OCI-LY7 (cell line): Measurements from ENCODE around the gene MPI. TPM values are rescaled to one million over a fixed set of nuclear protein-coding genes. Genes with fewer than 3 reads are reported as not detected.

Source experiments
- BruUV-seq: library from RNA; stranded (reverse); fragments of 400-500 nt; replicated peaks from 2 replicates; lab custom pipeline; 2021; lab: Mats Ljungman, UMichigan
- CTCF ChIA-PET: fragments of 300-600 bp; sonication (Branson Sonifier 250); formaldehyde crosslinking; loops from one replicate; lab custom pipeline; 2022; ENCODE audit warnings: antibody characterized with exemption; ENCODE audit not compliant: unreplicated experiment; lab: Charles Lee
- POLR2A ChIA-PET: fragments of 300-600 bp; sonication (Branson Sonifier 250); formaldehyde crosslinking; loops from one replicate; lab custom pipeline; 2022; ENCODE audit warnings: antibody characterized with exemption; lab: Charles Lee
- DNase-seq: peaks from one replicate; pipeline ENCODE4 v3.0.0-alpha.2; 2015; ENCODE audit warnings: low spot score
- H2AFZ ChIP-seq: fragments of 200-600 bp; sonication (generic), shearing (Covaris generic); 2 replicates; pipeline ENCODE4 v1.6.1; 2014; ENCODE audit warnings: mild to moderate bottlenecking, antibody characterized with exemption, low read length, moderate library complexity
- H3K27ac ChIP-seq: fragments of 200-600 bp; sonication (generic); 2 replicates; pipeline ENCODE4 v1.5.1; 2014; ENCODE audit warnings: mixed run types, low read depth, mild to moderate bottlenecking, moderate library complexity, low read length, inconsistent platforms; ENCODE audit not compliant: poor library complexity, severe bottlenecking
- H3K36me3 ChIP-seq: fragments of 200-600 bp; sonication (generic); 2 replicates; pipeline ENCODE4 v1.6.1; 2014; ENCODE audit warnings: mild to moderate bottlenecking, antibody characterized with exemption, low read length, moderate library complexity, mixed read lengths; ENCODE audit not compliant: insufficient read depth
- H3K4me1 ChIP-seq: fragments of 200-600 bp; sonication (generic); 2 replicates; pipeline ENCODE4 v1.5.1; 2014; ENCODE audit warnings: mild to moderate bottlenecking, low read length; ENCODE audit not compliant: insufficient read depth, poor library complexity, severe bottlenecking
- H3K4me2 ChIP-seq: fragments of 200-600 bp; sonication (generic); 2 replicates; pipeline ENCODE4 v1.6.1; 2014; ENCODE audit warnings: mild to moderate bottlenecking, low read length
- H3K4me3 ChIP-seq: fragments of 200-600 bp; sonication (generic); 2 replicates; pipeline ENCODE4 v1.5.1; 2014; ENCODE audit warnings: mild to moderate bottlenecking, low read depth, low read length; ENCODE audit not compliant: poor library complexity, severe bottlenecking
- H3K79me2 ChIP-seq: fragments of 200-600 bp; sonication (generic); 2 replicates; pipeline ENCODE4 v1.6.1; 2016; ENCODE audit warnings: low read depth, mild to moderate bottlenecking, low read length, moderate library complexity, mixed read lengths; ENCODE audit not compliant: insufficient read depth
- H3K9me2 ChIP-seq: fragments of 200-600 bp; sonication (generic); 2 replicates; pipeline ENCODE4 v1.6.1; 2016; ENCODE audit warnings: mild to moderate bottlenecking, low read length, mixed read lengths; ENCODE audit not compliant: insufficient read depth
- H3K9me3 ChIP-seq: fragments of 200-600 bp; sonication (generic); 2 replicates; pipeline ENCODE4 v1.6.1; 2014; ENCODE audit warnings: mild to moderate bottlenecking, mixed run types, low read length, mixed read lengths
- H4K20me1 ChIP-seq: fragments of 200-600 bp; sonication (generic); 2 replicates; pipeline ENCODE4 v1.6.1; 2014; ENCODE audit warnings: mild to moderate bottlenecking, antibody characterized with exemption, low read length, moderate library complexity, mixed read lengths; ENCODE audit not compliant: insufficient read depth
- CTCF ChIP-seq: fragments of 200-600 bp; sonication (generic); conservative IDR thresholded peaks from 2 replicates; pipeline ENCODE4 v1.5.1; 2014; ENCODE audit warnings: mild to moderate bottlenecking, antibody characterized with exemption, low read length, moderate library complexity, mixed read lengths
- EZH2phosphoT487 ChIP-seq: fragments of 200-600 bp; sonication (generic); IDR thresholded peaks from 2 replicates; pipeline ENCODE4 v1.6.1; 2018; ENCODE audit warnings: low read depth, borderline replicate concordance, mild to moderate bottlenecking, mixed run types, antibody characterized with exemption, low read length, moderate library complexity, mixed read lengths
- intact Hi-C: fragments of 100-400 bp; cut with micrococcal nuclease; formaldehyde crosslinking; loops from one replicate; pipeline ENCODE4 v1.10.0; 2022; ENCODE audit not compliant: unreplicated experiment
- total RNA-seq, 2 experiments: library from RNA; depleted of rRNA in 1 of 2; stranded (reverse); fragments of >200 nt in 1 of 2; shearing (Covaris generic) in 1 of 2; gene quantifications; 2 replicates each; pipeline ENCODE4 v1.2.3, GENCODE V29; 2014 to 2022

MPI gene
- total RNA-seq, 2 experiments from 2014 or later, result 58.9 to 67.2 TPM

DNA sequence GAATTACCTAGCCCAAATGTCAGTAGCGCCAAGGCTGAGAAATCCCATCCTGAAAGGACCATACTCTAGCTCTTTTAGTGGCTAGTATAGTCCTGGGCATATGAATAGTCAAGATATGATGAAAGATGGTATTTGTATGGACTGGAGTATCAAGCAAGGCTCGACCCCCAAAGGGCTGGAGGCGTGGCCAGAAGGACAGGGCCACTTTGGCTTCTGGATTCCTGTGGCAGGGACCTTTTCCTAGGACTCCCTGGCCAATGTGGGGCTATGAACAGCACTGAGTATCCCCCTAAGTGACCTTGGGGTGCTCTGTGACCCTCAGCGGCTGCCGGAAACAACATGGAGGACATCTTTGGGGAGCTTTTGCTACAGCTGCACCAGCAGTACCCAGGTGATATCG is 6.0 kb downstream of the MPI start:
- Histone ChIP-seq H3K27ac (no peak overlapping the region), H3K4me1 (peaks cover 14% of the 10 kb centered on the region), H3K4me3 (no peak overlapping the region), H4K20me1 (no peaks in the 10 kb centered on the region), H3K9me3 (no peaks in the 10 kb centered on the region), H3K4me2 (no peak overlapping the region), H3K9me2 (no peaks in the 10 kb centered on the region), H3K79me2 (no peaks in the 10 kb centered on the region), H2AFZ (no peak overlapping the region), H3K36me3 (peaks cover 77% of the 10 kb centered on the region)
- ChIA-PET POLR2A (interaction anchor here (1.2 to 1.5 kb wide), 2 partner anchors 10 to 11 kb away, joined by 3 to 5 read pairs; partner anchors contain the start of gene FAM219B), CTCF (no interaction called here)
- no peak for DNase-seq
- TF ChIP-seq EZH2phosphoT487, result no peak
- no peak for TF ChIP-seq CTCF
- intact Hi-C loops, result no loop called here
- BruUV-seq, result no TSS peak

GRCh38 chr15:74896316-74896715 is 6.5 kb downstream of the MPI start:
- CTCF ChIA-PET, result interaction anchor here (0.5 kb wide), 1 partner anchor 51 kb away, joined by 3 read pairs; no protein-coding TSS in a partner anchor
- Histone ChIP-seq H4K20me1 (no peaks in the 10 kb centered on the region), H3K4me1 (peaks cover 13% of the 10 kb centered on the region), H2AFZ (no peak overlapping the region), H3K79me2 (no peaks in the 10 kb centered on the region), H3K9me3 (no peaks in the 10 kb centered on the region), H3K9me2 (no peaks in the 10 kb centered on the region), H3K36me3 (peaks cover 80% of the 10 kb centered on the region), H3K4me3 (no peak overlapping the region), H3K27ac (no peak overlapping the region), H3K4me2 (no peak overlapping the region)
- no peak for TF ChIP-seq CTCF
- no peak for TF ChIP-seq EZH2phosphoT487
- no peak for DNase-seq
- intact Hi-C loops, result no loop called here
- no TSS peak for BruUV-seq
- POLR2A ChIA-PET, result interaction anchor here (1.2 to 1.5 kb wide), 2 partner anchors 9 to 10 kb away, joined by 3 to 5 read pairs; partner anchors contain the start of gene FAM219B

- Histone ChIP-seq H3K4me3 (no peak overlapping the region), H3K4me1 (peaks cover 22% of the 10 kb centered on the region), H4K20me1 (no peaks in the 10 kb centered on the region), H3K27ac (no peak overlapping the region), H3K36me3 (peaks cover 79% of the 10 kb centered on the region), H3K79me2 (no peaks in the 10 kb centered on the region), H3K9me2 (no peaks in the 10 kb centered on the region), H2AFZ (no peak overlapping the region), H3K4me2 (no peak overlapping the region), H3K9me3 (no peaks in the 10 kb centered on the region)
- POLR2A ChIA-PET, result interaction anchor here (0.6 to 1.1 kb wide), 2 partner anchors 10 to 45 kb away, joined by 3 read pairs; partner anchors contain the start of gene FAM219B
- CTCF ChIA-PET, result no interaction called here
- intact Hi-C loops, result no loop called here
- no peak for DNase-seq
- TF ChIP-seq CTCF (no peak), EZH2phosphoT487 (no peak)
- BruUV-seq, result no TSS peak
Observed at GRCh38 chr15:74897300-74897701, 7.5 kb downstream of the MPI start.
